ENCODE results near the gene CPSF3. TPM values are rescaled to one million over a fixed set of nuclear protein-coding genes. Genes with fewer than 3 reads are reported as not detected.

CPSF3 gene
- total and polyA plus RNA-seq, 2 of the 13 experiments (the other 11 are each of a cell fraction or from before 2014, with no cell fraction given) = 19.8 to 93.0 TPM

- TF ChIP-seq ZBTB49 (CRISPR knock-in tag; IDR thresholded peaks at IDR 0.05; ENCODE audit: borderline replicate concordance) (no peak), KAT2B (IDR thresholded peaks at IDR 0.05; ENCODE audit: borderline replicate concordance, low read depth, low read length) (no peak), BATF2 (CRISPR knock-in tag; IDR thresholded peaks at IDR 0.05) (no peak), CEBPZ (IDR thresholded peaks at IDR 0.05; ENCODE audit: low read length) (no peak), CREB1 (IDR thresholded peaks at IDR 0.05) (no peak), CREB1 (CRISPR knock-in tag; IDR thresholded peaks at IDR 0.05) (no peak), PHF8 (CRISPR knock-in tag; IDR thresholded peaks at IDR 0.05) (no peak; the same call in 1 of the 2 replicates), ZNF260 (CRISPR knock-in tag; IDR thresholded peaks at IDR 0.05; ENCODE audit: borderline replicate concordance, low read depth) (no peak), ZXDC (CRISPR knock-in tag; IDR thresholded peaks at IDR 0.05) (peak; percentile 52), ZBTB7A (CRISPR knock-in tag; IDR thresholded peaks at IDR 0.05) (no peak; the same call in 1 of the 2 replicates), ZNF143 (CRISPR knock-in tag; IDR thresholded peaks at IDR 0.05) (peak; percentile 34; the same call in 1 of the 2 replicates), ZNF740 (CRISPR knock-in tag; IDR thresholded peaks at IDR 0.05) (no peak), ZNF136 (CRISPR knock-in tag; IDR thresholded peaks at IDR 0.05; ENCODE audit: low read depth) (0 out of 2 replicates have a peak, but pooled peaks have one; percentile 53), MNT (IDR thresholded peaks at IDR 0.05) (no peak), FOXA1 (IDR thresholded peaks at IDR 0.05) (no peak), FOXA1 (CRISPR knock-in tag; IDR thresholded peaks at IDR 0.05) (no peak), CBX1 (IDR thresholded peaks at IDR 0.05; ENCODE audit: low read depth) (no peak), POLR2G (IDR thresholded peaks at IDR 0.05; ENCODE audit: low read depth, low read length) (no peak), RXRB (CRISPR knock-in tag; IDR thresholded peaks at IDR 0.05; ENCODE audit: borderline replicate concordance) (peak; percentile 24; the same call in 1 of the 2 replicates)
Measured at GRCh38 chr2:9422321-9423099, 944 bp upstream of the CPSF3 start (continued).
